Measurements from ENCODE around the gene BRINP1. TPM values are rescaled to one million over a fixed set of nuclear protein-coding genes. Genes with fewer than 3 reads are reported as not detected.

Gene BRINP1
- total RNA-seq, 1 donor from 2014 or later, result 1.5 TPM

DNA sequence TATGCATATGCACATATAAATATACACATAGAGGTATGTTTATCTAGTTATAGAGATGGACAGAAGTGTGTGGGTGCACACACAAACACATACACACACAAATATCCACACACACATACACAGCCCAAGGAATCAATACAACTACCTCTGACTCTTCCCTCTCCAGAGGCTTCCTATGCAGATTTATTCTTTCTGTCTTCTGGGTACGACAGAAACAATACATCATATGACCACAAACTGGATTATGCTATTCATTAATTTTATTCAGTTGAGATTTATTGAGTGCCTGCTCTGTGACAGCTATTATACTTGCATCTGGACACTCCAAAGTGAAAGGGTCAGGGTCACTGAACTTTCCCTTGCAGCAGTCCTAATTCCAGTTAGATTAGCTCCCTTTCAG, 155.8 kb downstream of the BRINP1 start:
- ATAC-seq, result no peak
- no peaks in the 10 kb centered on the region for H3K4me1 ChIP-seq
- no peaks in the 10 kb centered on the region for H3K9me3 ChIP-seq
- intact Hi-C loops (cut with DNase I), result no loop called here
- no peaks in the 10 kb centered on the region for H3K27me3 ChIP-seq
- DNase-seq, result no peak
- H3K4me3 ChIP-seq, result no peak overlapping the region
- TF ChIP-seq, protein P1, sequence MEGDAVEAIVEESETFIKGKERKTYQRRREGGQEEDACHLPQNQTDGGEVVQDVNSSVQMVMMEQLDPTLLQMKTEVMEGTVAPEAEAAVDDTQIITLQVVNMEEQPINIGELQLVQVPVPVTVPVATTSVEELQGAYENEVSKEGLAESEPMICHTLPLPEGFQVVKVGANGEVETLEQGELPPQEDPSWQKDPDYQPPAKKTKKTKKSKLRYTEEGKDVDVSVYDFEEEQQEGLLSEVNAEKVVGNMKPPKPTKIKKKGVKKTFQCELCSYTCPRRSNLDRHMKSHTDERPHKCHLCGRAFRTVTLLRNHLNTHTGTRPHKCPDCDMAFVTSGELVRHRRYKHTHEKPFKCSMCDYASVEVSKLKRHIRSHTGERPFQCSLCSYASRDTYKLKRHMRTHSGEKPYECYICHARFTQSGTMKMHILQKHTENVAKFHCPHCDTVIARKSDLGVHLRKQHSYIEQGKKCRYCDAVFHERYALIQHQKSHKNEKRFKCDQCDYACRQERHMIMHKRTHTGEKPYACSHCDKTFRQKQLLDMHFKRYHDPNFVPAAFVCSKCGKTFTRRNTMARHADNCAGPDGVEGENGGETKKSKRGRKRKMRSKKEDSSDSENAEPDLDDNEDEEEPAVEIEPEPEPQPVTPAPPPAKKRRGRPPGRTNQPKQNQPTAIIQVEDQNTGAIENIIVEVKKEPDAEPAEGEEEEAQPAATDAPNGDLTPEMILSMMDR (IDR thresholded peaks at IDR 0.05), result no peak
- H3K27ac ChIP-seq, result no peak overlapping the region
- no peaks in the 10 kb centered on the region for H3K36me3 ChIP-seq

DNA sequence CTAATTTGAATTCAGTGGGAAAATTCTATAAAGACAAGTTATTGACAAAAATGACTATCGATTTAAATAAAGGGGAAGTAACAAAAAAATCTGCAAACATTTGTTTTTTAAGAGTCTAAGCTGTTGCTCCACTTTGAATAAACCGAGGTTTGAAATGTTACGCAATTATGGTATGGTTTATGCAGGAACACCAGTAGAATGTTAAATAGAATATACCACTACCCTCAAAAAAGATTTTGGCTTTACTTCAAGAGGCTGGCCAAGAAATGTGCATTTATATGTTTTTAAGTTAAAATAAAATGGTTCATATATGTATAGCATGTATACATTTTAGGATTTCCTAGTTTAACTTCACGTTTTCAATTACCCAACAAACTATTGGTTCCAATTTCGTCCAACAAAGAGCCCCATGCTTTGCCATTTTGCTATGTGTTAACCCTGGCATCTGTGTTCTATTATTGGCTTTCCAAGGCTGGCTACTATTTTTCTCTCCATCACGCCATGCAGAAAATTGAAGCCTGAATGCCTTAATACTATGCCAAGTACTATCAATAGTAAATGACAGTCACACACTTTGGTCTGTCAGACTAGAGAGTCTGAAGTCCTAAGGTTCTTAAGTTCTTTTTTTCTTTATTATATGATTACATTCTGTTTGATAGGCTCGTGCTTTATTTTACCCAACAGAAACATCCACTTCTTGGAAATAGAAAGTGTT, 171.2 kb downstream of the BRINP1 start:
- DNase-seq (no peak), ATAC-seq (no peak)
- no peaks in the 10 kb centered on the region for H3K4me1 ChIP-seq
- H3K9me3 ChIP-seq, result no peaks in the 10 kb centered on the region
- H3K4me3 ChIP-seq, result no peak overlapping the region
- no peaks in the 10 kb centered on the region for H3K27me3 ChIP-seq
- intact Hi-C loops (cut with DNase I), result no loop called here
- TF ChIP-seq, protein P1 (IDR thresholded peaks at IDR 0.05), result no peak
- no peak overlapping the region for H3K27ac ChIP-seq
- no peaks in the 10 kb centered on the region for H3K36me3 ChIP-seq

DNA sequence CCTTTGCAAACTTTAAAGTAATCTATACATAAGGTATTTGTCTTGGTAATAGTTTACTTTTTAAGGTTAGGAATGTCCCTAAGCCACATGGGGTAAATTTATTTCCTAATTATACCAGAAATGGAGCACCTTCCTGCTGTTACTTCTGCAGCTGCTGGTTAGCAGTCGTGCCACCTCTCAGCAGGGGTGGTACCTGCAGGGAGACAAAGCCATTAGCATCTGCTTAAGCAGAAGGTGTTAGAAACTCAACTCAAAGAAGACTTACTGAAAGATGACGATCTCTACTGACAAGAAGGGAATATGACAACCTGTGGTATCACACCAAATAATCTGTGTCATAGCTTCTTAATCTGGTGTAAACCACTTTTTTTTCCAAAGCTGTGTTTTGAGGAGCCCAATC, 173.7 kb downstream of the BRINP1 start:
- Histone ChIP-seq H3K4me3 (no peak overlapping the region), H3K27ac (no peak overlapping the region), H3K4me1 (no peaks in the 10 kb centered on the region), H3K9me3 (no peaks in the 10 kb centered on the region), H3K36me3 (no peaks in the 10 kb centered on the region), H3K27me3 (no peaks in the 10 kb centered on the region)
- no peak for ATAC-seq
- no peak for DNase-seq
- intact Hi-C loops (cut with DNase I), result no loop called here
- TF ChIP-seq, protein P1 (IDR thresholded peaks at IDR 0.05), result no peak

DNA sequence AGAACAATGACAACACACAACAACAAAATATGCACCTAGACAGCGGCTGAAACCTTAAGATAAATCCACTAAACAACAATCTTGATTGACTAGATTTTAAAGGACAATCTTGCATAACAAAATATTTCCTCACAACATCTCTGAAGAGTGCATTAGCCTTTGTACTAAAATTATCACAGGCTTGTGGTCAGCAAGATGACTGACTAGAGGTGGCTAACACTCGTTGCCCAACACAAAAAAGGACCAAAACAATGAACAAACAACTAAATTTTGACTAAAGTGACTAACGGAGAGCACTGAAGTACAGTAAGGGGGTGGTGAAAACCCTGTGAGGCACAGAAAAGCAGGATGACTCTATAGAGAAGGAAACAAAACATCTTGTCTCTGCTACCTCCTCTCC, 183.9 kb downstream of the BRINP1 start:
- Histone ChIP-seq H3K4me3 (no peak overlapping the region), H3K9me3 (no peaks in the 10 kb centered on the region), H3K27ac (no peak overlapping the region), H3K4me1 (no peaks in the 10 kb centered on the region), H3K36me3 (no peaks in the 10 kb centered on the region), H3K27me3 (no peaks in the 10 kb centered on the region)
- intact Hi-C loops (cut with DNase I), result no loop called here
- TF ChIP-seq, protein P1 (IDR thresholded peaks at IDR 0.05), result no peak
- DNase-seq, result no peak
- no peak for ATAC-seq

DNA sequence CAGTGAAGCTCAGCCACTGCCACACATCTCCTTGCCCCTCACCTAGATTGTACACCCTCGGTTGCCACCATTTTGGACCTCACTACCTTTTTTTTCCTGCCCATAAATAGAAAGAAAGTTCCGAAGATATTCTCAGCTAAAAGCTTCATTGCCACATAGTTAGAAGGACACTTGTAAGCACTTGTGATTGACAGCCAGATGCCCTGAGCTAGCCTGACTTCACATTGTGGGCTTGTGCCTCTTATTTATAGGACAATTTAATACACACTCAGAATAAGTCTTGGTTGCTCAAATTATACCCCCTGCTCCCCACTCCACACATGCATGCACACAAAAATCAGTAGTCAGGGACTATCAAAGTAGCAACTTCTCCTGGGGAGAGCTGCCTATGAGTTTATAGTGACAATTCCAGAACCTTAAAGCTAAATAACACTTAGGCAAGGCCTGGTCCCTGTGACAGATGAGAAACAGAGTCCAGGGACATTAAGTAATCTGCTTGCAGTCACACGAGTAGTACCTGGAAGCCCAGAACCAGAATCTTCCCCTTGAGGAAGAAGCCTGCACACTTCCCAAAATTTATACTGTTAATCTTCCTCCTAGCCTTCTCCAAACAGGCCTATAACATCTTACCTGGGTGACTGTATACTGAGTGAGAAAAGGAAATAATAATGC, 184.8 kb downstream of the BRINP1 start:
- no peaks in the 10 kb centered on the region for H3K9me3 ChIP-seq
- H3K27ac ChIP-seq, result no peak overlapping the region
- DNase-seq (no peak), ATAC-seq (no peak)
- no peaks in the 10 kb centered on the region for H3K27me3 ChIP-seq
- no peaks in the 10 kb centered on the region for H3K4me1 ChIP-seq
- no peak overlapping the region for H3K4me3 ChIP-seq
- TF ChIP-seq, protein P1 (IDR thresholded peaks at IDR 0.05), result no peak
- intact Hi-C loops (cut with DNase I), result no loop called here
- no peaks in the 10 kb centered on the region for H3K36me3 ChIP-seq

Measured in upper lobe of right lung (tissue), 1 donor.